Adipocyte (in vitro differentiated cells): ENCODE data around the gene LCTL.

Experiments used
- DNase-seq: peaks from one replicate; pipeline ENCODE4 v3.0.0-alpha.2; 2015; ENCODE audit warnings: low read depth
- H3K27me3 ChIP-seq: replicated peaks from 2 replicates; pipeline ENCODE4 v1.7.0; 2013; ENCODE audit warnings: mild to moderate bottlenecking, low read length, moderate library complexity; ENCODE audit not compliant: control insufficient read depth, insufficient read depth
- H3K36me3 ChIP-seq: 2 replicates; pipeline ENCODE4 v1.7.0; 2013; ENCODE audit warnings: low read length, mild to moderate bottlenecking, moderate library complexity; ENCODE audit not compliant: control insufficient read depth, insufficient read depth, severe bottlenecking
- H3K4me1 ChIP-seq: 2 replicates; pipeline ENCODE4 v1.7.0; 2013; ENCODE audit warnings: mild to moderate bottlenecking, low read length, moderate library complexity; ENCODE audit not compliant: control insufficient read depth, insufficient read depth
- H3K4me3 ChIP-seq: 2 replicates; pipeline ENCODE4 v1.7.0; 2013; ENCODE audit warnings: mild to moderate bottlenecking, low read length, moderate library complexity
- H3K9ac ChIP-seq: 2 replicates; pipeline ENCODE4 v1.7.0; 2013; ENCODE audit warnings: mild to moderate bottlenecking, low read length, moderate library complexity
- H3K9me3 ChIP-seq: 2 replicates; pipeline ENCODE4 v1.7.0; 2013; ENCODE audit warnings: mild to moderate bottlenecking, low read length, moderate library complexity; ENCODE audit not compliant: control insufficient read depth

LCTL gene

GRCh38 chr15:66588971-66589370 lies 23.2 kb upstream of the LCTL start:
- Histone ChIP-seq H3K4me1 (no peaks in the 10 kb centered on the region), H3K9ac (no peak overlapping the region), H3K36me3 (no peaks in the 10 kb centered on the region), H3K9me3 (no peaks in the 10 kb centered on the region), H3K27me3 (peaks cover 3% of the 10 kb centered on the region), H3K4me3 (no peak overlapping the region)
- DNase-seq, result no peak

DNA sequence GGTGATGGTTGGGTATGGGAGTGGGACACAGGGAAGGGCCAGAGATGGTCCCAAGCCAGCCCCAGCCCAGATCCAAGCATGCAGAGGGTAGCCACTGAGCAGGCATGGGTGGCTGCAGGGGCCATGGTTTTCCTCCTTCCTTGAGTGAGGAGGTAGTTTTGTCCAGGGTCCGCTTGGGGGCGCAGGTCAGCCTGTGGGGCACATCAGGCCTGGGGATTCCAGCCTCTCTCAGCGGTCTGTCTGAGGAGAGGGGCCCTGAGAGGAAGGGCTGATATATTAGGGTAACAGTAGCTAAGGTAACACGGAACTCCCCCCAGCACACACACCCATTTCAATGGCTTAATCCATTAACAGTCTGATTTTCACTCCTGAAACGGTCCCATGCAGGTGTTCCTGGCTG lies 22.7 kb upstream of the LCTL start:
- H3K9ac ChIP-seq, result no peak overlapping the region
- peaks cover 3% of the 10 kb centered on the region for H3K27me3 ChIP-seq
- H3K4me3 ChIP-seq, result no peak overlapping the region
- H3K9me3 ChIP-seq, result no peaks in the 10 kb centered on the region
- no peak for DNase-seq
- no peaks in the 10 kb centered on the region for H3K4me1 ChIP-seq
- no peaks in the 10 kb centered on the region for H3K36me3 ChIP-seq

DNA sequence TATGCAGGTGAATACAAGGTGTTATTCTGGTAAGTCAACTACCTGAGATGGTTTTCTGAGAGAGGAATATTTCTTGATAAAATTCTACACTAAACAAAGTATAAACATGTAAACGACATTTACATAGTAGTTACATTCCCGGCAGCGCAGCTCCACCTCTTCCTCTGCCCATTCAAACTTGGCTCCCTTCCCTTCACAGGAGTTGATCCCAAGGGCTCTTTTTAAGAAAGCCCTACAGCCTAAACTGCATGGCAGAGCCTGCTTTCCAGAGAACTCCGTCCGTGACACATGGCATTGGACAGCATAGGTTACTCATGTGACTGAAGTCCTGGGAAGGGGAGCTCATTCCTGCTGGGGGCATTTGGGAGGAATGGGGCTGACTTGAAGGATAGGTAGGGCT lies 22.0 kb upstream of the LCTL start:
- Histone ChIP-seq H3K4me1 (no peaks in the 10 kb centered on the region), H3K9me3 (no peaks in the 10 kb centered on the region), H3K36me3 (no peaks in the 10 kb centered on the region), H3K27me3 (peaks cover 3% of the 10 kb centered on the region), H3K9ac (no peak overlapping the region), H3K4me3 (no peak overlapping the region)
- no peak for DNase-seq

DNA sequence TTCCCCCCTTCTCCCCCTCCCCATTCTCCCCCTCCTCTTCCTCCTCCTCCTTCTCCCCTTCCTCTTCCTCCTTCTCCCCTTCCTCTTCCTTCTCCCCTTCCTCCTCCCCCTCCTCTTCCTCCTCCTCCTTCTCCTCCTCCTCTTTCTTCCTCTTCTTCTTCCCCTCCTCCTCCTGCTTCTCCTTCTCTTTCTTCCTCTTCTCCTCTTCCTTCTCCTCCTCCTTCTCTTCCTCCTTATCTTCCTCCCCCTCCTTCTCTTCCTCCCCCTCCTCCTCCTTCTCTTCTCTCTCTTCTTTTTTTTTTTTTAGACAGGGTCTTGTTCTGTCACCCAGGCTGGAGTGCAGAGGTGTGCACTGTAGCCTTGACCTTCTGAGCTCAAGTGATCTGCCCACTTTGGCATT lies 21.2 kb upstream of the LCTL start:
- Histone ChIP-seq H3K9me3 (no peaks in the 10 kb centered on the region), H3K36me3 (no peaks in the 10 kb centered on the region), H3K4me3 (no peak overlapping the region), H3K9ac (no peak overlapping the region), H3K4me1 (peaks cover 7% of the 10 kb centered on the region), H3K27me3 (peaks cover 3% of the 10 kb centered on the region)
- no peak for DNase-seq

DNA sequence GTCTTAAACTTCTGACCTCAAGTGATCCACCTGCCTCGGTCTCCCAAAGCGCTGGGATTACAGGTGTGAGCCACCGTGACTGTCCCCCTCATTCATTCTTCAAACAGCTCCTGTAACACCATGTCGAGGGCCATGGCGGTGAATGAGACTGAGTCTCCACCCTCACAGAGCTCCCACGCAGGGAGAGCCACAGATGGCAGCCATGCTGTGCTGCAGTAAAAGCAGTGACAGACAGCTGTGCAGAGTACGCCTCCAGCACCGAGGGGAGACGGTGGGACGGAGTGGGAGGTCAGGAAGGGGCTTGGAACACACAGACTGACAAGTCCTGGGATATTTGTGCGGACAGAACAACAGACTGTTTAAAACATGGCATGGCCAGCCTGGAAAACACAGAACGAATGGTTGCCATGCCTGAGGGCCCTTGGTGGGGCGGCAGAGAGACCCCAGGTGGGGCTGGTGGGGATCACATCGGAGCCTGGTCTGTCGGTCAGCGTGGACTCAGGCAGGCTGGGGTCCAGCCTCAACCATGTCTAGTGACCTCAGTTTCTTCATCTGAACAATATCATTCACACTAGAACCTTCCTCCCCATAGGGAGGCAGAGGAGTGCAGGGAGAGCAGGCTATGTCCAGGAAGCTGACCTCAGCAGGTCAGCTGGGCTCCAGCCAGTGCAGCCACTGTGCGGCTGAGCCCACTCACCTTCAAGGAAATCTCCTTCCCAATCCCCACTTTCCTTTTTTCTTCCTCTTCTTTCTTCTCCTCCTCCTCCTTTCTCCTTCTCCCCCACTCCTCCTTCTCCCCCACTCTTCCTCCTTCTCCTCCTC lies 20.6 kb upstream of the LCTL start:
- Histone ChIP-seq H3K36me3 (no peaks in the 10 kb centered on the region), H3K9ac (no peak overlapping the region), H3K9me3 (no peaks in the 10 kb centered on the region), H3K27me3 (peaks cover 3% of the 10 kb centered on the region), H3K4me1 (peaks cover 12% of the 10 kb centered on the region), H3K4me3 (no peak overlapping the region)
- no peak for DNase-seq

DNA sequence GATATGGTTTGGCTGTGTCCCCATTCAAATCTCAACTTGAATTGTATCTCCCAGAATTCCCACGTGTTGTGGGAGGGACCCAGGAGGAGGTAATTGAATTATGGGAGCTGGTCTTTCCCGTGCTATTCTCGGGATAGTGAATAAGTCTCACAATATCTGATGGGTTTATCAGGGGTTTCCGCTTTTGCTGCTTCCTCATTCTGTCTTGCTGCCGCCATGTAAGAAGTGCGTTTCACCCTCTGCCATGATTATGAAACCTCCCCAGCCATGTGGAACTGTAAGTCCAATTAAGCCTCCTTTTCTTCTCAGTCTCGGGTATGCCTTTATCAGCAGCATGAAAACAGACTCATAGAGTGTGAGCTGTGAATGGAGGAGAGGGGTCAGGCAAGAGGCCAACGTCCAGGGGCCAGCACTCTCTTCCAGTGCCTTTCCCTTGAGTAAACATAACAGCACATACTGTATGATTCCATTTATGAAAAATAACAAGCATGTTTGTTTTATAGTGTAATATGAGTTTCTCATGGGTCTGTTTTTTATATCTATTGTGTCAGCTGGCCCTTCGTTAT lies 16.3 kb upstream of the LCTL start:
- no peaks in the 10 kb centered on the region for H3K27me3 ChIP-seq
- no peak for DNase-seq
- H3K9me3 ChIP-seq, result no peaks in the 10 kb centered on the region
- no peaks in the 10 kb centered on the region for H3K36me3 ChIP-seq
- peak overlapping the region; percentile 57 for H3K4me3 ChIP-seq
- no peak overlapping the region for H3K9ac ChIP-seq
- H3K4me1 ChIP-seq, result peaks cover 24% of the 10 kb centered on the region

DNA sequence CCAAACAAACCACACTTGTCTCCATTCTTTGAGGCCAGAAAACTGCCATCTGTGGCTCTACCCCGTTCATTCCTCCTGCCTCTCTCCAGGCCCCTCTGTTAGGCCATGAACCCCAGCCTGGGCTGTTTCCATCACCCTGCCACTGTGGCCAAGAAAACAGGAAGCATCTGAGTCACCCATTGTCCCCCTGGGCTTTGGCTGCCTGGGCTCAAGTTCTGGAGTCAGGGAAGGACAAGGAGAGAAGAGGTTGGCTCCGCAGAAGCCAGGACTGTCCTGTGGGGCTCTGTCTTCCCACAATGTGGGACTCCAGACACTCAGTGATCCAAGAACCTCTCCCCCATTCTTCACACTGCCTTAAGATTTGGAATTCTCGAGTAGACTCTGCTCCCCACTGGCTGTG lies 14.8 kb upstream of the LCTL start:
- Histone ChIP-seq H3K36me3 (no peaks in the 10 kb centered on the region), H3K9me3 (no peaks in the 10 kb centered on the region), H3K9ac (no peak overlapping the region), H3K4me3 (peak overlapping the region; percentile 3), H3K4me1 (peaks cover 24% of the 10 kb centered on the region), H3K27me3 (no peaks in the 10 kb centered on the region)
- DNase-seq, result peak; percentile 32

DNA sequence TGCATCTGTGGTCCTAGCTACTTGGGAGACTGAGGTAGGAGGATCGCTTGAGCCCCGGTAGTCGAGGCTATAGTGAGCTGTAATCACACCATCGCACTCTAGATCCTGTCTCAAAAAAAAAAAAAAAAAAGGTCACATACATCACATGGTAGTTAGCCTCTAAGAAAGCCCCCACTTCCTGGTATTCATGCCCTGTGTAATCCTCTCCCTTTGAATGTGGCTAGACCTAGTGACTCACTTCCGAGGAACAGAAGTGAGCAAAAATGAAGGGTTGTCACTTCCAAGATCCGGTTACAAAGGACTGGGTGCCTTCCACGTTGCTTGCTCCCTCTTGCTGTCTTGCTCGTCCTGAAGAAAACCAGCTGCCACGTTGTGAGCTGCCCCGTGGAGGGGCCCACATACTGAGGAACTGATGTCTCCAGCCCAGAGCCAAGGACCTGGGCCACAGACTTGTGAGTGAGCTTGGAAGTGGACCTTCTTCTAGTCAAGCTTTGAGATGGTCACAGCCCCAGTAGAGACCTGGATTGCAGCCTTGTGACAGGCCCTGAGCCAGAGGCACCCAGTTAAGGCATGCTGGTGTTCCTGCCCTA lies 12.6 kb upstream of the LCTL start:
- H3K9ac ChIP-seq, result no peak overlapping the region
- H3K36me3 ChIP-seq, result no peaks in the 10 kb centered on the region
- peak; percentile 15 for DNase-seq
- peaks cover 38% of the 10 kb centered on the region for H3K4me1 ChIP-seq
- no peaks in the 10 kb centered on the region for H3K27me3 ChIP-seq
- H3K9me3 ChIP-seq, result no peaks in the 10 kb centered on the region
- H3K4me3 ChIP-seq, result no peak overlapping the region

GRCh38 chr15:66574596-66574950 lies 8.8 kb upstream of the LCTL start:
- H3K27me3 ChIP-seq, result no peaks in the 10 kb centered on the region
- no peaks in the 10 kb centered on the region for H3K9me3 ChIP-seq
- H3K9ac ChIP-seq, result no peak overlapping the region
- no peak for DNase-seq
- H3K4me1 ChIP-seq, result peaks cover 17% of the 10 kb centered on the region
- H3K4me3 ChIP-seq, result no peak overlapping the region
- no peaks in the 10 kb centered on the region for H3K36me3 ChIP-seq

DNA sequence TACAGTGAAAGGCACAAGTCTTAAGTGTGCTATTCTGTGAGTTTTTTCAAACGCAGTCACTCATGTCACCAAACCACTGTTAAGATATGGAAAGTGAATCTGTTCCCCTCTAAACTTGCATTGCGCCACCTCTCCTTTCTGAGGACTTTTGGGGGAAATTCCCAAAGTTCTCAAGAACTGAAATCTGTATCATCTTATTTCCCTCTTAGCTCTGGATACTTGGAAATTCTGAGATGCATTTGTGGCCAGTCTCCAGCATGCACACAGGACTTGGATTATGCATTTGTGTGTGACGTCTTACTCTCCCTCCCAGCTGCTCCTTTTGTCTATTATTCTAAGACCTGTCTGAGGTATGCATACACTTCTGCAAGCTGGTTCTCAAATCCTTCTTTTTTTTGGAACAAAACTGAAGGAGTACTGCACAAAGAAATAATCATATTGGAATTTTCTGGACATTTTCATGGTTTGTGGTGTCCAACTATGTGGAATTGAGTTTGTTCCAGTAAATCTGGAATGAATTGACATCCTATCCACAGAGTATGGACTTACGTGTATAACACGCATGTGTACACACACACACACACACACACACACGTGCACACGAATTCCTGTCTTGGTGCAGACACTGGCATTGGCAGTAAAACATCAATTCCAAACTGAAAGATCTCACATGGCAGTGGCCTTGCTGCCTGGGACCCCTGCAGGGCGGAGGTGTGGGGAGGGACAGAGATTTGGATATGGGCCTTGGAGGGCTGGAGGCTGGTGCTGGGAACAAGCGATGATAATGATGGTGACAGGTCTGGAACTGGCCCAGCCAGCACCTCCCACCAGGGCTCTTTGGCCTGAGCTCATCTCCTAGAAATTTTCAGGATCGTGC lies 8.2 kb upstream of the LCTL start:
- H3K4me1 ChIP-seq, result peaks cover 17% of the 10 kb centered on the region
- no peaks in the 10 kb centered on the region for H3K27me3 ChIP-seq
- H3K36me3 ChIP-seq, result no peaks in the 10 kb centered on the region
- H3K9ac ChIP-seq, result peak overlapping the region; percentile 11
- no peak overlapping the region for H3K4me3 ChIP-seq
- DNase-seq, result peak; percentile 71
- no peaks in the 10 kb centered on the region for H3K9me3 ChIP-seq

DNA sequence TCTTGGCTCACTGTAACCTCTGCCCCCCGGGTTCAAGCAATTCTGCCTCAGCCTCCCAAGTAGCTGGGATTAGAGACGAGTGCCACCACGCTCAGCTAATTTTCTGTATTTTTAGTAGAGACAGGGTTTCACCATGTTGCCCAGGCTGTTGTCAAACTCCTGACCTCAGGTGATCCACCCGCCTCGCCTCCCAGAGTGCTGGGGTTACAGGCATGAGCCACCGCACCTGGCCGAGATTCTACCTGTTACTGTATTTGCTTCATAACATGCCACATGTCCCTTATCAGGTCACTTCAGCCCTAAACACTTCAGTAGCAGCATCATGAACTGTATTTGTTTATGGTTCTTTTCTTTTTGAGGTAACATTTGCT lies 7.5 kb upstream of the LCTL start:
- Histone ChIP-seq H3K9ac (peak overlapping the region; percentile 11), H3K4me1 (peaks cover 17% of the 10 kb centered on the region), H3K27me3 (no peaks in the 10 kb centered on the region), H3K4me3 (no peak overlapping the region), H3K9me3 (no peaks in the 10 kb centered on the region), H3K36me3 (no peaks in the 10 kb centered on the region)
- DNase-seq, result no peak
